HFFc6 (cell line): Measurements from ENCODE around the gene PEPD. TPM values are rescaled to one million over a fixed set of nuclear protein-coding genes. Genes with fewer than 3 reads are reported as not detected.

ENCODE experiments used
- DNase-seq: peaks from one replicate; pipeline ENCODE4 v3.0.0-alpha.2; 2018
- H3K27ac Mint-ChIP-seq: 2 replicates; pipeline ENCODE4 v1.8.0; 2020; ENCODE audit warnings: mild to moderate bottlenecking, mixed read lengths
- H3K27me3 Mint-ChIP-seq: 2 replicates; pipeline ENCODE4 v1.8.0; 2021; ENCODE audit warnings: mild to moderate bottlenecking, moderate library complexity, mixed read lengths; ENCODE audit not compliant: insufficient read depth
- H3K36me3 Mint-ChIP-seq: 2 replicates; pipeline ENCODE4 v1.8.0; 2021; ENCODE audit warnings: low read depth, mixed read lengths
- H3K4me1 Mint-ChIP-seq: 2 replicates; pipeline ENCODE4 v1.8.0; 2020; ENCODE audit warnings: low read depth, mixed read lengths
- H3K4me3 Mint-ChIP-seq: 2 replicates; pipeline ENCODE4 v1.8.0; 2020; ENCODE audit warnings: mild to moderate bottlenecking, moderate library complexity, mixed read lengths
- H3K9me3 Mint-ChIP-seq: 2 replicates; pipeline ENCODE4 v1.8.0; 2020; ENCODE audit warnings: mild to moderate bottlenecking, mixed read lengths
- total RNA-seq, 6 experiments: library from RNA; stranded (reverse); fragmentation: NEBNext Ultra II Directional; extraction: Animal tissue kit (Norgen Biotek cat#: 25700); gene quantifications; 2 replicates in 1 of 6; 3 replicates in 5 of 6; pipeline ENCODE4 v1.2.3, GENCODE V29; 2021
- TF ChIP-seq, protein P1 (sequence below): fragments of 200-600 bp; sonication (generic); IDR thresholded peaks from 2 replicates; pipeline ENCODE4 v1.5.0; 2021; ENCODE audit warnings: antibody characterized with exemption, mild to moderate bottlenecking

PEPD gene
- total RNA-seq, 6 experiments from 2014 or later, result 57.0 to 76.9 (median 67.6) TPM

DNA sequence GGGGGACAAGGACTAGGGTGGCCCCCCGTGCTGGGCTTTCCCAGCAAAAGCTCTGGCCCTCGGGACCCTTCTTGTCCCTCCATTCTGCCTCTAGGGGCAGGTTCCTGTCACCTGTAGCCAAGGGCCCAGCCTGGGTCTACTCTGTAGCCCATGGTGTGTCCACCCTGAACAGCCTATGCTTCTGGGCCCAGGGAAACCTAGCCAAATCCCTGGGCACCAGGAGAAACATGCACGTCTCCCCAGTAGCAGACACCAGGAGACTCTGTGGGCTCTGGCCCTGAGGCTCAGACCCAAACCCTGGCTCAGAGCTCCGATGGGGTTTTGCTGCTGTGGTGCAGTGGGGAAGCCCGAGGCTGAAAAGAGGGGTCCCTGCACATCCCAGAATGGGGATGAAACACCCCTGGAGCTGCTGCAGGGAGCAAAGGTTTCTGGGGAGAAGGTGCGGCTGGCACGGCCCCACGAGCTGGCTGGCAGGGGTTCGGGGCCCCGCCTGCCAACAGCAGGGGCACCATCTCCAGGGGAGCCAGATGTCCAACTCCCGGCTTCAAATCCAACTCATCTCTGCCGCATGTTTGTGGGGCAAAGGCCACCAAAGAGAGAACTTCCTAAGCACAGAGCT is 129.9 kb downstream of the PEPD start:
- Mint-ChIP-seq H3K4me3 (no peak overlapping the region), H3K9me3 (no peaks in the 10 kb centered on the region), H3K27me3 (peaks cover 4% of the 10 kb centered on the region; the same call in 1 of the 2 replicates), H3K27ac (no peak overlapping the region), H3K4me1 (peaks cover 26% of the 10 kb centered on the region), H3K36me3 (no peaks in the 10 kb centered on the region)
- TF ChIP-seq, protein P1, sequence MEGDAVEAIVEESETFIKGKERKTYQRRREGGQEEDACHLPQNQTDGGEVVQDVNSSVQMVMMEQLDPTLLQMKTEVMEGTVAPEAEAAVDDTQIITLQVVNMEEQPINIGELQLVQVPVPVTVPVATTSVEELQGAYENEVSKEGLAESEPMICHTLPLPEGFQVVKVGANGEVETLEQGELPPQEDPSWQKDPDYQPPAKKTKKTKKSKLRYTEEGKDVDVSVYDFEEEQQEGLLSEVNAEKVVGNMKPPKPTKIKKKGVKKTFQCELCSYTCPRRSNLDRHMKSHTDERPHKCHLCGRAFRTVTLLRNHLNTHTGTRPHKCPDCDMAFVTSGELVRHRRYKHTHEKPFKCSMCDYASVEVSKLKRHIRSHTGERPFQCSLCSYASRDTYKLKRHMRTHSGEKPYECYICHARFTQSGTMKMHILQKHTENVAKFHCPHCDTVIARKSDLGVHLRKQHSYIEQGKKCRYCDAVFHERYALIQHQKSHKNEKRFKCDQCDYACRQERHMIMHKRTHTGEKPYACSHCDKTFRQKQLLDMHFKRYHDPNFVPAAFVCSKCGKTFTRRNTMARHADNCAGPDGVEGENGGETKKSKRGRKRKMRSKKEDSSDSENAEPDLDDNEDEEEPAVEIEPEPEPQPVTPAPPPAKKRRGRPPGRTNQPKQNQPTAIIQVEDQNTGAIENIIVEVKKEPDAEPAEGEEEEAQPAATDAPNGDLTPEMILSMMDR, result no peak
- DNase-seq, result no peak

DNA sequence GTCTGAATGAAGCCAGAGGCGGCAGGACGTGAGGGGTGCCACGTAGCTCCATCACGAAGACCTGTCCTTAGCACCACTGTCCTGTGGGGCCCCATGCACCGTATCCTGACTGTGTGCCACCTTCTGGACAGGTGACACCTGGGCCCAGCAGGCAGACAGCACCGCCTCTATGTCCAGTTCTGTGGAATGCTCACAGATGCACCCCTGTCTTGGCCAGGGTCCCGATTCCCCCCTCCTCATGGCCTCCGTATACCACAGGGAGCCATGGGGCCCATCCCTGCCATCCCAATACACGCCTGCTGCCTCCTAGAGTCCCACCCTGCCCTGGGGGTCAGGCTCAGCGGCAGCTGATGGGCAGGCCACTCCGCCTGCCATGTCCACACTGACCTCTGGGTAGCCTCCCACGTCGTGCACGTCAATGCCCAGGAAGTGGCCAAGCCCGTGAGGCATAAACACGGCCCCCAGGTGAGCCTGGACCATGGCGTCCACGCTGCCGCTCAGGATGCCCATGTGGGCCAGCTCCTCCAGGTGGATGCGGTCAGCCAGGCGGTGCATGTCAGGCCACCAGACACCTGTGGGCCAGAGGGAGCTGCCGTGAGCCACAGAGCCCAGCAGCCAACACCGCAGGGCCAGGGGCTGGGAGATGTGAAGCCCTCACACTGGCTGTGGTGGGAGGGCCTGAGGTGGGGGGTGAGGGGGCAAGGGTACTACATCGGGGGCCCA is 130.5 kb downstream of the PEPD start:
- Mint-ChIP-seq H3K36me3 (no peaks in the 10 kb centered on the region), H3K27me3 (peaks cover 4% of the 10 kb centered on the region; the same call in 1 of the 2 replicates), H3K4me1 (peaks cover 25% of the 10 kb centered on the region), H3K27ac (no peak overlapping the region), H3K4me3 (no peak overlapping the region), H3K9me3 (no peaks in the 10 kb centered on the region)
- TF ChIP-seq, protein P1, result no peak
- DNase-seq, result no peak

DNA sequence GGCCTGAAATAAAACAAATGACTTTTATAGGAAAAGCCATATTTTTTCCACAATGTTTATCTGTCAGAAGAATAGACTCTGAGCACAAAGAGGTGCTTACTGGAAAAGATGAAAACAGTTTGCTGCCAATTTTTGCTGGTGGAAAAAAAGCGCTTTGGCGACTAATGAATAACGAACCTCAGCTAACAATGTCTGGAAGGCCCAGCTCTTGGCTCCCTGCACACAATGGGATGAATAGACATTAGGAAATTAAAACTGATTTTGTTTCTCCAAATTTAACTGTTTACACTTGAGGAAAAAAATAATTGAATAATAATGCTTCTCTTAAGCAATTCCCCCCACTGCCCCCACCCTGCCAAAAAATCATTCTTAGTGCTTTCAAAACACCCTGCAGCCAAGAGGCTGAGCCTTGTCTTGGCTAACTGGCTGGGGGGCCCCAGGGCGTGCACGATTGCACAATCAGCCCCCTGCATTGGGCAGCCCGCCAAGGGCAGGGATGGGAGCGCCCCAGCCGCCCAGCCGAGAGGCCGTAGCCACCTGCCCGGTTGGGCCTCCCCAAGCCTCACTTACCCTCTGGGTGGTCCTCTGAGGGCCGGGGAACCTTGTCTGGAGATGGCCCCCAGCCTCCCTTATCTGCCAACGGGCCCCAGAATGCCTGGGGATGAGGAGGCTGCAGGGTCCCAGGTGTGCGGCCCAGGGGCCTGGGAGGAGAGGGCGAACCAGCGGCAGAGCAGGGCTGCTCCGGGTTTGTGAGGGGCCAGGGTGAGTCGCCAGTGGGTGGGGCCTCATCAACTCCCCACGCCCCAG is 131.3 kb downstream of the PEPD start:
- no peak overlapping the region for H3K4me3 Mint-ChIP-seq
- peaks cover 19% of the 10 kb centered on the region for H3K4me1 Mint-ChIP-seq
- H3K9me3 Mint-ChIP-seq, result no peaks in the 10 kb centered on the region
- no peak overlapping the region for H3K27ac Mint-ChIP-seq
- no peaks in the 10 kb centered on the region for H3K36me3 Mint-ChIP-seq
- peaks cover 4% of the 10 kb centered on the region; the same call in 1 of the 2 replicates for H3K27me3 Mint-ChIP-seq
- DNase-seq, result no peak
- TF ChIP-seq, protein P1, result no peak

- no peak for DNase-seq
- no peaks in the 10 kb centered on the region for H3K36me3 Mint-ChIP-seq
- H3K4me3 Mint-ChIP-seq, result no peak overlapping the region
- H3K4me1 Mint-ChIP-seq, result peaks cover 12% of the 10 kb centered on the region
- TF ChIP-seq, protein P1, result no peak
- no peaks in the 10 kb centered on the region; the same call in 1 of the 2 replicates for H3K27me3 Mint-ChIP-seq
- H3K27ac Mint-ChIP-seq, result no peak overlapping the region
- H3K9me3 Mint-ChIP-seq, result no peaks in the 10 kb centered on the region
Observed at GRCh38 chr19:33389421-33390100, 132.0 kb downstream of the PEPD start.

GRCh38 chr19:33388725-33389420 is 132.7 kb downstream of the PEPD start:
- Mint-ChIP-seq H3K4me1 (peaks cover 5% of the 10 kb centered on the region), H3K36me3 (no peaks in the 10 kb centered on the region), H3K9me3 (no peaks in the 10 kb centered on the region), H3K27me3 (no peaks in the 10 kb centered on the region; the same call in 1 of the 2 replicates), H3K27ac (no peak overlapping the region), H3K4me3 (no peak overlapping the region)
- TF ChIP-seq, protein P1, result no peak
- no peak for DNase-seq
